ENCODE data around the gene IFT52.

DNA sequence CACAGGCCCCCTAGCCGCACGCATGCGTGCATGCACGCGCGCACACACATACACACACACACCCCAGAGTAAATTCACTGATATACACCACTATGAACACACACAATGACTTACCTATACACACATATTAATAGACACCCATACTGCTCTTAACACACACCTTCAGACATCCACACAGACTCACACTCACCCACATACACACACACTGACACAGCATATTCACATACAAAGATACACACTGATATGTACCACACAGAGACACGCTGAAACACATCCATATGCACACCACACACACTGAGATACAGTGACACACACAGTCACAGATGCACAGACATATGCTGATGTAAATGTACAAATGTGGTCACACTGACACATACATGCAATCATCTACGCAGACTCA lies 26.3 kb upstream of the IFT52 start:
- TF ChIP-seq POLR2A (IDR thresholded peaks at IDR 0.05; ENCODE audit: low read depth, low read length): no peak
- no peak for TF ChIP-seq POLR2AphosphoS5 (IDR thresholded peaks at IDR 0.05; ENCODE audit: low read depth, low read length)

Data from GM12892 (cell line).